AG09309 (cell line): ENCODE measurements around the gene NAV2.
"Not testable (repeated sequence)": the region's sequence is repeated elsewhere in the genome, so short reads cannot be mapped to it uniquely, and the experiment has no call there.

Experiments used
- DNase-seq: peaks from one replicate; pipeline ENCODE4 v3.0.0-alpha.2; 2010; ENCODE audit warnings: low read depth
- H3K4me3 ChIP-seq: 2 replicates; pipeline ENCODE4 v1.5.1; 2011; ENCODE audit warnings: mild to moderate bottlenecking, low read depth, low read length, moderate library complexity; ENCODE audit not compliant: control insufficient read depth
- TF ChIP-seq, protein P1 (sequence below): IDR thresholded peaks from 2 replicates; pipeline ENCODE4 v1.5.1; 2011; ENCODE audit warnings: mild to moderate bottlenecking, low read depth, low read length, inconsistent platforms; ENCODE audit not compliant: insufficient read depth, control insufficient read depth; ENCODE audit errors: missing control alignments

NAV2 gene

DNA sequence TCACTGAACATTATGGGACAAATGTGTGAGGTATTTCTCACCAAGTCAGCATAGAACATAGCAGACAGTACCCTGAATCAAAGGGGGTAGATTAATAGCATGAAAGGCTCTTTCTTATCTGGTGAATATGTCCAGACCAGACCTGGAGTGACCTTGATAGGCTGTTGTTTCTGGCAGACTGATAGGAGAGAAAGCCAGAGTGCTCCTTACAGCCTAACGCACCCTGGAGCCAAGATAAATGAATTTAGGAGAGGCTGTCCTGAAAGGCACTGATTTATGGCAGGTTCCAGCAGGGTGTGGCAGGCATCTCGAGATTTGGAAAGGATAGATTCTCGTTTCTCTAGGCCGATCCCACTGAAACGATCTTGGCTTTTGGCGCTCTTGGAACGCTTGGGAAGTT, 243.0 kb downstream of the NAV2 start:
- H3K4me3 ChIP-seq, result no peak overlapping the region
- DNase-seq, result no peak
- TF ChIP-seq, protein P1, sequence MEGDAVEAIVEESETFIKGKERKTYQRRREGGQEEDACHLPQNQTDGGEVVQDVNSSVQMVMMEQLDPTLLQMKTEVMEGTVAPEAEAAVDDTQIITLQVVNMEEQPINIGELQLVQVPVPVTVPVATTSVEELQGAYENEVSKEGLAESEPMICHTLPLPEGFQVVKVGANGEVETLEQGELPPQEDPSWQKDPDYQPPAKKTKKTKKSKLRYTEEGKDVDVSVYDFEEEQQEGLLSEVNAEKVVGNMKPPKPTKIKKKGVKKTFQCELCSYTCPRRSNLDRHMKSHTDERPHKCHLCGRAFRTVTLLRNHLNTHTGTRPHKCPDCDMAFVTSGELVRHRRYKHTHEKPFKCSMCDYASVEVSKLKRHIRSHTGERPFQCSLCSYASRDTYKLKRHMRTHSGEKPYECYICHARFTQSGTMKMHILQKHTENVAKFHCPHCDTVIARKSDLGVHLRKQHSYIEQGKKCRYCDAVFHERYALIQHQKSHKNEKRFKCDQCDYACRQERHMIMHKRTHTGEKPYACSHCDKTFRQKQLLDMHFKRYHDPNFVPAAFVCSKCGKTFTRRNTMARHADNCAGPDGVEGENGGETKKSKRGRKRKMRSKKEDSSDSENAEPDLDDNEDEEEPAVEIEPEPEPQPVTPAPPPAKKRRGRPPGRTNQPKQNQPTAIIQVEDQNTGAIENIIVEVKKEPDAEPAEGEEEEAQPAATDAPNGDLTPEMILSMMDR, result no peak

DNA sequence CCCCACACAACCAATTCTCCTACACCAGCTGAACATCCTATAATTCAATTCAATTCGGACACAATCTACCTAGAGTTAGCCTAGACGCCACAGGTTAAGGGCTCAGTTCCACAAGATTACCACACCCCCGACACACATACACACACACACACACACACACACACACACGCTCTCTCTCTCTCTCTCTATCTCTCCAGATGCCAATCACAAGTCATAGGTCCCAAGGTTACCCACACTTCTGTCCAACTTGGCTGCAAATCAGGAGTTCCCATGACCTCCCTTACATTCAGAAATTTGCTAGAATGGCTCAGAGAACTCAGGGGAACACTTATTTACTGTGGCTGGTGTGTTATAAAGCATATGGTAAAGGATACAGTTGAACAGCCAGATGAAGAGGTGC, 243.6 kb downstream of the NAV2 start:
- no peak overlapping the region for H3K4me3 ChIP-seq
- no peak for DNase-seq
- TF ChIP-seq, protein P1, result no peak

DNA sequence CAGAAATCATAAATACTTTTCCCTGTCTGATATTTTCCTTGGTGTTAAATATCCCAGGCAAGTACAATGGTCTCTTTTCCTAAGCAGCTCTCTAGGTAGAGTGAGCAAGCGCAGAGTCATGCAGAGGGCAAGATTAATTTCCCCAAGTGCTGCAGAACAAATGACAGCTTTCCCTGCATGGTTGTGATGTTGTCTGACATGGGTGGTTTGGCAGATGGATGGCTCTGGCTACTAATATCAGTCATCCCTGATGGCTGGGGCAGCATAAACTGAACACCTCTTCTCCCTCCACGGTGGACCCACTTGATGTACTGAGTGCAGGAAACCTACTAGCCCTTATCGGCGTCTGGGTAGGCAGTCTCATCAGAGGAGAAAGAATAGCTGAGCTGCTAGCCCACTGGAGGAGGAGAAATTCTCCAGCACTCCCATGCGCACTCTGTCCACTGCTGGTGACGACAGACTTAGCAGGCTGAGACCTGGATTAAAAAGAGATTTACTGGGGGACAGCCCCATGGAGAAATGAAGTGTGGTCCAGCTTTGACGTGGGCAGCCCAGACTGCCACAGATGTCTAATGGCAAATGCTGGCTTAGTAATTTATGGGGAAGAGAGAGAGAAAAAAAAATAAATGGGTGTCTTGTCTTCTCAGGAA, 244.8 kb downstream of the NAV2 start:
- TF ChIP-seq, protein P1, result no peak
- H3K4me3 ChIP-seq, result no peak overlapping the region
- DNase-seq, result no peak

DNA sequence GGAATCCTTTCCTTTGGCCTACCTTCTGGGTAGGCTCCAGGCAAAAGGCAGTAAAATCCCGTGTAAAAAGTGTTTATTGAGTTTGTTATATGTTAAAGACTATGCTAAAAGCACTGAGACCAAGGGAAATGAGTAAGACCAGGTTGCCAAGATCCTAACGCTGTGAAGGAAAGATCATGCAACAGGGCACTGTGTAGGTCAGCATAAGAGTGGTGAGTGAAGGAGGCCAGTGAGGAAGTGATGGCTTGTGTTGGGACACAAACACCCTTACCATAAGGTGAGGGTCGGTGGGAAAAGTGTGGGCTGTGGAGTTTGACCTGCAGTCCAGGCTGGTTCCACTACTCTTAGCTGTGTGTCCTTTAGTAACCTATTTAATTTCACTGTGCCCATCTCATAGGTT, 245.6 kb downstream of the NAV2 start:
- no peak for DNase-seq
- H3K4me3 ChIP-seq, result no peak overlapping the region
- TF ChIP-seq, protein P1, result no peak

DNA sequence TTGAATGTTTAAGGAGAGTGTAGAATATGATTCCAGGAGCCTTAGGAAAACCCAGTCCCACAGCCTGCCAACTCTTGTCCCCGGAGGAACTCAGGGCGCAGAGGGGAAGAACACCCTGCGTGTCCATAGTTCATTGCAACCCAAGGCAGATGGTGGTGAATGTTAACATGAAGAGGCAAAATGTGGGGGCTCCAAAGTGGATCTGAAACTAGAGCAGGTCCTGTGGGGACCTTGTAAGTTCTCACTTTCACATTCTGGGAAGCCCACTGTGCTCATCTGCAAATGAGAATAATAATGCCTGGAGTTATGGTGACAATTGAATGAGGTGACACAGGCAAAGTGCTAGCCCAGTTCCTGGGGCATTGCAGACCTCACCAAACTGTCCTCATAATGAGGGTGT, 246.6 kb downstream of the NAV2 start:
- no peak overlapping the region for H3K4me3 ChIP-seq
- no peak for DNase-seq
- TF ChIP-seq, protein P1, result no peak

DNA sequence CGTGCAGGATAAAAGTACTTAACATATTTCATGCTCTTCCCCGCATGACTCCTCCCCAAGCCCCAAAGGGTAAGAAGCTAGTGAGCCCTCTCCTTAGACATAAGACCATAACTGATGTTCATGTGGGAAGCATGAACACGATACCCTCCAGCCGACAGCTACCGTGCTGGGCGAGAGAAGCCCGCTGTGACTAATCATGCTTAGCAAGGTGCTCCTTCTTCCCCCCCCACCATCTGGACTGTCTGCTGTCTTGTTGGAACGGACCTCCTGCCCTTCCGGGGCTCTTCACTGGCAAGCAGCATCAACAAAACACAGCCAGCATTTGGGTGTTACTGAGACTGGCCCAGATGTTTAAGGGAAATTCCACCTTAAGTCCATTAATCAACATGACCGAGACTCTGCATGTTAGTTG, 247.0 kb downstream of the NAV2 start:
- TF ChIP-seq, protein P1, result no peak
- no peak for DNase-seq
- H3K4me3 ChIP-seq, result no peak overlapping the region

DNA sequence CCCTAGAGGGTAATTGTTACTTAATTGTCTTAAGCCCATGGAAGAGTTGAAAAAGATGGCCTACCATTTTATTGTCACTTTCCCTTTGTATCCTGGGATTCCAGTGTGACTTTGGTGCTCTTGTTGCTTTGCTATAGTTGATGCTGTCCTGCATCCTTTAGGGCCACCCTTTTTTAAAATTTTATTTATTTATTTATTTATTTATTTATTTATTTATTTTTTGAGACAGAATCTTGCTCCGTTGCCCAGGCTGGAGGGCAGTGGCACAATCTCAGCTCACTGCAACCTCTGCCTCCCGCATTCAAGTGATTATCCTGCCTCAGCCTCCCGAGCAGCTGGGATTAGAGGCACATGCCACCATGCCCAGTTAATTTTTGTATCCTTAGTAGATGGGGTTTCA, 247.8 kb downstream of the NAV2 start:
- not testable (repeated sequence) for DNase-seq, H3K4me3 ChIP-seq
